OCI-LY1 (cell line): ENCODE data around the gene EGFL8.

Experiments
- EZH2 ChIP-seq: fragments of 200-600 bp; sonication (generic), shearing (Covaris generic); IDR thresholded peaks from 2 replicates; pipeline ENCODE4 v1.8.0; 2017; ENCODE audit warnings: borderline replicate concordance, mixed run types, mild to moderate bottlenecking, antibody characterized with exemption, low read length, moderate library complexity, mixed read lengths
- TF ChIP-seq, protein P1 (sequence below): fragments of 200-600 bp; sonication (generic), shearing (Covaris generic); IDR thresholded peaks from 2 replicates; pipeline ENCODE4 v1.5.1; 2017; ENCODE audit warnings: mild to moderate bottlenecking, antibody characterized with exemption, low read length, moderate library complexity, mixed read lengths

DNA sequence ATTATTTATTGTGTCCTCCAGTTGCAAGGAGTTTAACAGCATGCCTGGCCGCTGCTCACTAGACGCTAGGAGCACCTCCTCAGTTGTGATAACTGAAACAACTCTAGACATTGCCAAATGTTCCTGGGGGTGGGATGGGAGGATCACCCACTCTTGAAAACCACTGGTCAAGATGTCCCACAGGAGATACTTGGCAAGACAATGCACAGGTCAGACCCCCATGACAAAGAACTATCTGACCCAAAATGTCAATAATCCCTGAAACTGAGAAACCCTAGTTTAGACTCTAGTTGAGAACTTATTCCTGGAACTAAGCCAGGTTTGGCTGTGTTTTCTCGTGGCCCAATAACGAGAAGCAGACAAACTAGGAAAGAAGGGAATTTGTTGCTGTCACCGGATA, 24.8 kb upstream of the EGFL8 start:
- TF ChIP-seq, protein P1, sequence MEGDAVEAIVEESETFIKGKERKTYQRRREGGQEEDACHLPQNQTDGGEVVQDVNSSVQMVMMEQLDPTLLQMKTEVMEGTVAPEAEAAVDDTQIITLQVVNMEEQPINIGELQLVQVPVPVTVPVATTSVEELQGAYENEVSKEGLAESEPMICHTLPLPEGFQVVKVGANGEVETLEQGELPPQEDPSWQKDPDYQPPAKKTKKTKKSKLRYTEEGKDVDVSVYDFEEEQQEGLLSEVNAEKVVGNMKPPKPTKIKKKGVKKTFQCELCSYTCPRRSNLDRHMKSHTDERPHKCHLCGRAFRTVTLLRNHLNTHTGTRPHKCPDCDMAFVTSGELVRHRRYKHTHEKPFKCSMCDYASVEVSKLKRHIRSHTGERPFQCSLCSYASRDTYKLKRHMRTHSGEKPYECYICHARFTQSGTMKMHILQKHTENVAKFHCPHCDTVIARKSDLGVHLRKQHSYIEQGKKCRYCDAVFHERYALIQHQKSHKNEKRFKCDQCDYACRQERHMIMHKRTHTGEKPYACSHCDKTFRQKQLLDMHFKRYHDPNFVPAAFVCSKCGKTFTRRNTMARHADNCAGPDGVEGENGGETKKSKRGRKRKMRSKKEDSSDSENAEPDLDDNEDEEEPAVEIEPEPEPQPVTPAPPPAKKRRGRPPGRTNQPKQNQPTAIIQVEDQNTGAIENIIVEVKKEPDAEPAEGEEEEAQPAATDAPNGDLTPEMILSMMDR: no peak
- no peak for TF ChIP-seq EZH2
